ENCODE data around the gene MARF1.
"Not testable (repeated sequence)": the region's sequence is repeated elsewhere in the genome, so short reads cannot be mapped to it uniquely, and the experiment has no call there.

MARF1 gene

DNA sequence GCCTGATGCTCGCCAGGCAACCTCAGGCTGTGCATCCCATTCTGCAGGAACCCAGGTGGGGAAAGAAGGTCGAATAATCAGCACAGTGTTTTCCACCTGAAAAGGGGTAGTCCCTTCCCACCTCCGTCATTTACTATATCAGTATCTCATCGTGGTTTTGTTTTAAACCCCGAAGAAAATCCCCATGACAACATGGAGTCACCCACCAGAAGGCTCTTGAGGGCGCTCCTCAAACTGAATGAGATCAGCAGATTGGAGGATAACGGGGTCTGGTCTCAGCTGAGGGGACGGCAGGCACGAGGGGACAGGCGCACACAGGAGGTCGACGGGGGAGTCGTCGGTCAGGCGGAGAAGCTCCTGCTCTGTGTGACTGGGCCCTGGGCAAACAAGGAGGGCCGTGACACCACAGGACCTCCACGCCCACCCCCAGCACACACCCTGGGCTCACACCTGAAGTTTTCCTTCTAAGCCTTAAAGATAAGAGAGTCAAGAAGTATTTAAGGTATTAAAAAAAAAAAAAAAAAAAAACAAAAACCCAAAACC, 44.2 kb downstream of the MARF1 start:
- no peak for DNase-seq

DNA sequence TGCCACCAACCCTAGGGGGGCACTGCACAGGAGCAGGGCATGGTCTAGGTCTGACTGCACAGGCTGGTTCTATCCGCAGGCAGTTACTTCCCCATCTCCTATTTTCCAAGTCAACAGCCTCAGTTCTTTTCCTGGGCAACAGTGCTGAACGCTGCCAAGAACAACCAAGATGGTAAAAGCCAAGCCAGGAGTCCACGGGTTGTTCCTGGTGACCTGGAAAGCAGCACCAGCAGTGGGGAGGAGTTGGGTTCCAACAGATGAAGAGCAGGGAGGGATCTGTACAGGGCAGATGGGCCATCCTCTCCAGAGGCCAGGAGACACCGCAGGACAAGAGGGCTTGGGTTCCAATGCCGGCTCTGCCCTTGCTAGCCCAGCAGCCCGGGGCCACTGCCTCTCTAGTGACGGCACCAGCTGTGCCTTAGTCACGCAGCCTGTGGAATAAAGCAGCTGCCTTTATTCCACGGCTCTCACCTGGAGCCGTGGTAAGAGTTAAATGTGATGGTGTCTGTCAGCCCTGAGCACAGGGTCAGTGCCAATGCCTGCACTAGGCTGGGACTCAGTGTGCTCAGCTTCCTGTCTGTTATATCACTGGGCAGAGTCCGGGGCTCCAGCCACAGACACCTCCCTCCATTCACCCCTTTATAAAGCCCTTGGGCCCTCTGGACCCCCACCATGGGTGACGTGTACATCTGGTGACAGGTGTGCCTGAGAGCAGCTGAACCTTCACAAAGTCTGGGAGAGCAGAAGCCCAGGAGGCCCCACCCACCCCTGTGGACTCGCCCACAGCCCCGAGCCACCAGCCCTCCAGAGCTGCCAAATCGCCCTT, 44.9 kb downstream of the MARF1 start:
- no peak for DNase-seq

GRCh38 chr16:15597135-15597534, 45.8 kb downstream of the MARF1 start:
- DNase-seq, result no peak

- no peak for DNase-seq
Measured at GRCh38 chr16:15594711-15595320, 48.1 kb downstream of the MARF1 start.

DNA sequence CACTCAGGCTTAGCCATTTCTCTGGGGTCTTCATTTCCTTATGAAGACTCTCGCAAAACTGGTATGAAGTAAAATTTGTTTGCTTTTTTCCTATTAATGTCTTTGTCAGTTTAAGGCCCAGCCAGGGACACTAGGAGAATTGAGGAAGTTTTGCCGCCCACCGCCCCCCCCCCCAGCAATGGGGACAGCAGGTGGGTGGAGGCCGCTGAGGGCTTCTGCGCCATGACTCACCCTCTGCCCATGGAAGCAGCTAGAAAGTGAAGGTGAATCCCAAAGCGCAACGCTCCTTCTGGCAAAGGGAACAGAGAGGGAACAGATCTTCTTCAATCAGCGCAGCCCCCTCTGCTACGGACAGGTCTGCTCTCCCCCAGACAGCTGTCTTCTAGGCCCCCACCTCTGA, 49.7 kb downstream of the MARF1 start:
- no peak for DNase-seq

DNA sequence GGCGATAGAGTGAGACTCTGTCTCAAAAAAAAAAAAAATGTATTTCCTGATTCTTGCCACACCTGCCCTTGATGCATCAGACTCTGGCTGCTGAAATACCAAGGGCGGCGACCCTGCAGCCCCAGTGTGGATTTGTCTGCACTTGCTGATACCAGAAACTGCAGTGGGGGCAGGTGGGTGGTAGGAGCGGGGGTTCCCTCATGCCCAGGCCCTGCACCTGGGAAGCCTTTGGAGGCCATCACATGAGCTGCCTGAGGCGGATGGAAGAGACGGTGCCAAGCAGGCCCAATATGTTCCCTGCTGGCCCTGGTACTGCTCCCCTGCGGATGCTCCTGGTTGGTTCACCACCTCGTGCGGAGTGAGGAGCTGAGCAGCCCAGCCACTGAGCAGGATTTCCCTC, 50.6 kb downstream of the MARF1 start:
- DNase-seq, result no peak

DNA sequence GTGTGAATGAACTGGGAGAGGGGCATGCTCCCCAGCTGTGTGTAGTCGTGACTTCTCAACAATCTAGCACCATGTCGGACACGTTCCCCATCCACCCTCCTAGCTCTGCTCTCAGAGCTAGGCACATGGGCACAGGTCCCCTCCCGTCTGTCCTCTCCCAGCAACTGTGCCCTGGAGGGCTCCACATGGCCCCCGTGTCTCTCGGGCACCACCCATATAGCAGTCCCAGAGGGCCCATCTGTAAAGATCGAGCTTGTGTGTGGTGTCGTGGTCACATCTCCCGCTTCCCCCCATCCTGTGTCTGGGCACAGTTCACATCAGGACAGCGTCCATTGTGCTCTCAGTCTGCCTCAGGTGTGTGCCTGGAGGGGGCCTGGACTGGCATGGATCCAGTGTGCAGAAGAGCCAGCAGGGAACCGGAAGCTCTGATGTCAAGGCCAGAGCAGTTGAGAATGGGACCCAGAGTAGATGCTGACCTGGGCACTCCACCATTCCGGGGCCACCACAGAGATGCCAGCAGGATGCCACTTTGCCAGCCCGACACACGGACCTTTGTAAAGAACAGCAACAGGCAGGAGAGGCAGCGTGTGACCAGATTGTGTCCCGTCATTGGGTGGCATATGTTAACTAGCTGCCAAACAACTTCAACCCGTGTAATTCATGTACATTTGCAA, 55.7 kb downstream of the MARF1 start:
- no peak for DNase-seq

GRCh38 chr16:15586716-15587115, 56.2 kb downstream of the MARF1 start:
- no peak for DNase-seq

GRCh38 chr16:15585956-15586355, 57.0 kb downstream of the MARF1 start:
- no peak for DNase-seq

DNA sequence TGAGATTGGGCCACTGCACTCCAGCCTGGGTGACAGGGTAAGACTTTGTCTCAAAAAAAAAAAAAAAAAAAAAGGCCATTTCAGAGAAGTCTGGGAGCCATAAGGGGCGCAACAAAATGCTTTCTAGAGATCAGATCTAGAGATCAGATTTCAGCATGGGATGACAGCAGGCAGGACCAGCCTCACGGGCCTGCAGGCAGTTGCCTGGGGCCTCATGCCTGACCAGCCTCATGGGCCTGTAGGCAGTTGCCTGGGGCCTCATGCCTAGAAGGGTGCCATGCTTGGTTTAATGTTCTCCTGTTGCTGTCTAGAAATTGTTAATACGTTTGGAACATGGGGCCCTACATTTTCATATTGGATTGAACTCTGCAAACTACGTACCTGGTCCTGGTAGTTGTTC, 59.4 kb downstream of the MARF1 start:
- no peak for DNase-seq

DNA sequence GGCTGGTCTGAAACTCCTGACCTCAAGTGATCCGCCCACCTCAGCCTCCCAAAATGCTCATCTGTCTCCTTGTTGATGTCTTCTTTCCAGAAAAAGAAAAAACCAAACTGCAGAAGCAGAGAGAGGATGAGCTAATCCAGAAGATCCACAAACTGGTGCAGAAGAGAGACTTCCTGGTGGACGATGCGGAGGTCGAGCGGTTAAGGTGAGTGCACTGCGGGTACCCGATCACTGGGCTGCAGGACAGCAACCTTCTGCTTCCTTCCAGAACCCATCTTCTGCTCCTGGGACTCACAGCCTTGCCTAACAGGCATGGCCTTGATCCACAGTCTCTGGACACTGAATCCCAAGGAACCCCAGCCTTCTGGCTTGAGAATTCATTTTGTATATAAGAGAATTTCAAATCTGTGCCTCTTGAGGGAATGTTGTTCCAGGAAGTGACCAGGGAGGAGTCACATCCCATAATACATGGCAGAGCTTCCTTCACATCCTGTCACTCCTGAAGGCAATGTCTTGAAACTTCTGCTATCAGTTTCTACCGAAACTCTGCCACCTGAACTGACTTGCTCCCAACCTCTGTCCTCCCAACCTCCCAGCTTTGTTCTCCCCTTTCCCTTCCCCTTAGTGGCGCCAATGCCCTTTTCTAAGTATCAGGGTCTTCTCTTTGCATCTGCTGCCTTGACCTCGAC, 61.7 kb downstream of the MARF1 start:
- no peak for DNase-seq

DNA sequence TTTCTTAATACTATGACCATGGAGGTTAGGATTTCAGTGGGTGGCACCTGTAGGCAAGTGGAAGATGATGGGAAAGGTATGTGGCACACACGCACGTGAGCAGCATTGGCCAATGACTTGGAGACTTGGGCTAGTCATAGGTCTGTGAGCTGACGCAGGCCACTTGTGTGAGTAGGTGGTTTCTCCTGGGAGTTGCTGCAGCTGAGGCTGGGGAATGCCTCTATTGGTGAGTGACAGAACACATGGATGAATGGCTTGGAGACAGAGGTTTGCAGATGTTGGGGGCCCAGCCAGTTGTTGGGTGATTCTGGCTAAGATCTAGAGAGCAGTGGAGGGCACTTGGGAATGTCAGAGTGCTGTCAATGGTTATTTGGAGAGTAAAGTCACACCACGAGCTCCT, 64.1 kb downstream of the MARF1 start:
- DNase-seq, result no peak

- DNase-seq, result no peak
Measured at GRCh38 chr16:15576960-15577958, 65.7 kb downstream of the MARF1 start.

- no peak for DNase-seq
Measured at GRCh38 chr16:15575293-15576049, 67.5 kb downstream of the MARF1 start.

DNA sequence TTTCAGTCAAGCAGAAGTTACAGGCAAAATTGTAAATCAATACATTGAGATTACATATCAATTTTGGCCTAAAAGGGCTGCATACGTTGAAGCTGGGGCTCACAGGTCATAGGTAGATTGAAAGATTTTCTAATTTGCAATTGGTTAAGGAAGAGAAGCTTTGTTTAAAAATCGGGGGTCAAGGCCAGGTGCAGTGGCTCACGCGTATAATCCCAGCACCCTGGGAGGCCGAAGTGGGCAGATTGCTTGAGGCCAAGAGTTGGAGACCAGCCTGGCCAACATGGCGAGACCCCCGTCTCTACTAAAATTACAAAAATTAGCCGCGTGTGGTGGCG, 68.4 kb downstream of the MARF1 start:
- no peak for DNase-seq

DNA sequence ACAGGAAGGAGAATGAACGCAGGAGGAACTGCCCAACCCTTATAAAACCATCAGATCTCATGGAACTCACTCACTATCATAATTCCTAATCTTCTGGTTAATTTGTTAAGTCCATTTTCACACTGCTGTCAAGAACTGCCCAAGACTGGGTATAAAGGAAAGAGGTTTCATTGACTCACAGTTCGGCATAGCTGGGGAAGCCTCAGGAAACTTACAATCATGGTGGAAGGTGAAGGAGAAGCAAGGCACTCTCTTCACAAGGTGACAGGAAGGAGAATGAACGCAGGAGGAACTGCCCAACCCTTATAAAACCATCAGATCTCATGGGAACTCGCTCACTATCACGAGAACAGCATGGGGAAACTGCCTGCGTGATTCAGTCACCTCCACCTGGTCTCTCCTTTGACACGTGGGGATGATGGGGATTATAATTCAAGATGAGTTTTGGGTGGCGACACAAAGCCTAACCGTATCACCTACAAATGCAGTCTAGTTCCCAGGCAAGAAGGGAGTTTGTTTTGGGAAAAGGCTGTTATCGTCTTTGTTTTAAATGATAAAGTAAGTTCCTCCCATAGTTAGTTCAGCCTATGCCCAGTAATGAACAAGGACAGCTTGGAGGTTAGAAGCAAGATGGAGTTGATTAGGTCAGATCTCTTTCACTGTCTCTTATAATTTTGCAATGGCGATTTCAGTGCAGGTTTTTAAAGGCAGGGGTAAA, 68.9 kb downstream of the MARF1 start:
- DNase-seq, result not testable (repeated sequence)

DNA sequence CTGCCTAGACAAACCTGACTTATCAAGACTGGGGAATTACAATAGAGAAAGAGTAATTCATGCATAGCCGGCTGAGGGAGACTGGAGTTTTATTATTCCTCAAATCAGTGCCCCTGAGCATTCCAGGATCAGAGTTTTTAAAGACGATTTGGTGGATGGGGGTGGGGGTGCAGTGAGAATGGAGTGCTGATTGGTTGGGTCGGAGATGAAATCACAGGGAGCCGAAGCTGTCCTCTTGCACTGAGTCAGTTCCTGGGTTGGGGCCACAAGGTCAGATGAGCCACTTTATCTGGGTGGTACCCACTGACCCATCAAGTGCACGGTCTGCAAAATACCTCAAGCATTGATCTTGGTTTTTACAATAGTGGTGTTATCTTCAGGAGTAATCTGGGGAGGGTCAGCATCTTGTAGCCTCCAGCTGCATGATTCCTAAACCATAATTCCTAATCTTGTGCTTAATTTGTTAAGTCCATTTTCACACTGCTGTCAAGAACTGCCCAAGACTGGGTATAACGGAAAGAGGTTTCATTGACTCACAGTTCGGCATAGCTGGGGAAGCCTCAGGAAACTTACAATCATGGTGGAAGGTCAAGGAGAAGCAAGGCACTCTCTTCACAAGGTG, 69.6 kb downstream of the MARF1 start:
- DNase-seq, result no peak

DNA sequence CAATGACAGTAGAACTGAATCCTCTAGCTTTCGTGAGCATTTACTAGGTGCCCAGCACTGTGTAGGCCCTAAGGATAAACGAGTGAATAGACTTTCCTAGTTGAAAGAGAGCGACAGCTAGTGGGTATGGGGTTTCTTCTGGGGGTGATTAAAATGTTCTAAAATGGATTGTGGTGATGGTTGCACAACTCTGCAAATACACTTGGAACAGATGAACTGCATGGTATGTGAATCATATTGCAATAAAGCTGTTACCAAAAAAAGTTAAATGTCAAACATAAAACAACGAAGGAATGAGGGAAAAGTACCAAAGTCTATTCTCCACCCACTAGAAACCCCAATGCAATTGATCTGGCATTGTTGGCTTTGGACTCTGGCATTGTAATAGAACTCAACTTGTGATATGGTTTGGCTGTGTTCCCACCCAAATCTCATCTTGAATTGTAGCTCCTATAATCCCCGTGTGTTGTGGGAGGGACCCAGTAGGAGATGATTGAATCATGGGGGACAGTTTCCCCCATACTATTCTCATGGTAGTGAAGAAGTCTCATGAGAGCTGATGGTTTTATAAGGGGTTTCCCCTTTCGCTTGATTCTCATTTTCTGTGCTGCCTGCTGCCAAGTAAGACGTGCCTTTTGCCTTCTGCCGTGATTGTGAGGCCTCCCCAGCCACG, 70.5 kb downstream of the MARF1 start:
- no peak for DNase-seq

DNA sequence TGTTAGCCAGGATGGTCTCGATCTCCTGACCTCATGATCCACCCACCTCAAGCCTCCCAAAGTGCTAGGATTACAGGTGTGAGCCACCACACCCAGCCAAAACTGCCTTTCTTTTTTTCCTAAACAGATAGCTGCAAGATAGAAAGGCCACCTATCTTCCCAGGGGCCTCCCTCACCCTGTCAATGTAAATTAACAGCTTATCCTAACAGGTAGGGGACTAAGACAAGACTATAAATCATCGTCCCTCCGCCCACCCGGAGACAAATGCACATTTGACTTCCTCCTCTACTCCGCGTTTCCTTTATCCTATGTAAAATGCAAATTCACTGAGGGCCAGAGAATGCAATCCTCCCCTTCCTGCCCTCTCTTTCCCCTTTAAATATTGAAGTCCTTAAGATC, 71.4 kb downstream of the MARF1 start:
- DNase-seq, result no peak

- DNase-seq, result not testable (repeated sequence)
Measured at GRCh38 chr16:15570666-15571065, 72.3 kb downstream of the MARF1 start.

Measured in NCI-H446 treated with DMSO at 0.1 percent for 48 hours (cell line).